ENCODE data around the gene MAGEA9.
"Not testable (repeated sequence)": the region's sequence is repeated elsewhere in the genome, so short reads cannot be mapped to it uniquely, and the experiment has no call there.

The MAGEA9 gene, protein sequence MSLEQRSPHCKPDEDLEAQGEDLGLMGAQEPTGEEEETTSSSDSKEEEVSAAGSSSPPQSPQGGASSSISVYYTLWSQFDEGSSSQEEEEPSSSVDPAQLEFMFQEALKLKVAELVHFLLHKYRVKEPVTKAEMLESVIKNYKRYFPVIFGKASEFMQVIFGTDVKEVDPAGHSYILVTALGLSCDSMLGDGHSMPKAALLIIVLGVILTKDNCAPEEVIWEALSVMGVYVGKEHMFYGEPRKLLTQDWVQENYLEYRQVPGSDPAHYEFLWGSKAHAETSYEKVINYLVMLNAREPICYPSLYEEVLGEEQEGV

DNA sequence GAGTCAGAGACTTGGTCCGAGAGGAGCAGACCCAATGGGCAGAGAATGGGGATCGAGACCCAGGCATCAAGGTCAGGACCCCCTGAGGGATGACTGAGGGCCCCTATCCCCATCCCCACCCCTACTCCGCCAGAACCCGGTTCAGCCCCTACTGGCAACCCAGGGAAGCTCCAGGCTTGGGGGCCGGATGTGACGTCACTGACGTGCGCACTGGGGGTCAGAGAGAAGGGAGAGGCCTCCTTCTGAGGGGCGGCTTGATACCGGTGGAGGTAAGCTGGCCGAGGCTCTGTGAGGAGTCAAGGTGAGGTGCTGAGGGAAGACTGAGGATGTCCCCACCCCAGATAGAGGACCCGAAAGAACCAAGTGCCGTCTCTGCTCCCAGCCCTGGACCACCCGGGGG is at the start of gene MAGEA9:
Gene MAGEA9, plus strand, starts transcription at position 204 of the 400 bp plus-strand sequence. CDS start 4,281 bp downstream, outside the sequence.
- H3K9me3 ChIP-seq (ENCODE audit: severe bottlenecking); H3K4me3 ChIP-seq (ENCODE audit: severe bottlenecking); H3K27me3 ChIP-seq (ENCODE audit: insufficient read depth, poor library complexity, severe bottlenecking); DNase-seq (ENCODE audit: low spot score); H3K36me3 ChIP-seq (ENCODE audit: low read depth); H3K27ac ChIP-seq (ENCODE audit: poor library complexity, severe bottlenecking); ATAC-seq (ENCODE audit: low read depth); H3K4me1 ChIP-seq (ENCODE audit: insufficient read depth, poor library complexity, severe bottlenecking): not testable (repeated sequence)

DNA sequence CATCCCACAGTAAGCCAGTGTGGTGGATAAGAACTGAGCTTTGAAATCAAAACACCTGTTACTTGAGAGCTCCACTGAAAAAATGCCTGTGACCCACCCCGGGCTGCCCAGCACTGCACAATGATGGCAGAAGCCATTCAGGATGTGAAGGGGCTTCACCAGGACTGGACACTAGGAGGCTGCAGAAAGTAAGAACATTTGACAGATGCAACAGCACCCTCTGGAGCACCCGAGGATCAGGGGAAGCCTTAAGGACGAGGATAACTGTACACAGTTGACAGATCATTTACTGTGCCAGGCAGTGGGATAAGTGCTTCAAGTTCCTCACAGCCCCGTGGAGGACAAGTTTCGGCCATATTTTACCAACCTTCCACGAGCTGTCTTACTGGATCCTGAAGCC is 39.5 kb upstream of the MAGEA9 start:
- not testable (repeated sequence) for H3K4me3 ChIP-seq (ENCODE audit: severe bottlenecking); H3K27ac ChIP-seq (ENCODE audit: poor library complexity, severe bottlenecking); H3K36me3 ChIP-seq (ENCODE audit: low read depth); H3K9me3 ChIP-seq (ENCODE audit: severe bottlenecking); H3K4me1 ChIP-seq (ENCODE audit: insufficient read depth, poor library complexity, severe bottlenecking); DNase-seq (ENCODE audit: low spot score); H3K27me3 ChIP-seq (ENCODE audit: insufficient read depth, poor library complexity, severe bottlenecking)
- peak; percentile 54; the same call in 1 of the 3 replicates for ATAC-seq (ENCODE audit: low read depth)

DNA sequence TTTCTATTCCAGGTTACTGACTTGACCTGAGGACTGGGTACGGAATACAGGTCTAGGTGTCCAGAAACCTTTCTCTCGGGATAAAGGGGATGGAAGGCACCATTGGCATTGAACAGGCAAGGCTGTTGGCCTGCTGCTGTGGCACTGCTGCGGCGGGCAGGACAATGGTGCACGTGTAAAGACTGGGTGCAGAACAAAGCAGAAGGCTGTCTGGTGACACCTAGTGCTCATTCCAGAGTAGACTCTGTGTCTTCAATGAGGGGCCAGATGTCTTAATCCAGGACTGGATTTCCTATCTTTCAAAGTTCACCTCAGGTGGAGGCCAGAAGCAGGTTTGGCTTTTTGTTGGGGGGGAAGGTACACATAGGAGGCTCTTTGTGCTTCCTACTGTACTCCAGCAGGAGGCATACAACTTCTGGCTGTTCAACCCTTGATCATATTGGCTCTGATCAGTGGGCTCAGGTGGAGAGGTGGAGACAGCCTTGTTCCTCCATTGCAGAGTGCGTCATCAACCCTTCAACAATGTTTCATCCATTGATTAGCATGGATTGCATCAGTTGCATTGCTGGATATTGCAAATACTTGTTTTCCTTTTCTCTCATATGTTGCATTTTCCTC is 35.2 kb upstream of the MAGEA9 start:
- H3K4me3 ChIP-seq (ENCODE audit: severe bottlenecking); H3K27ac ChIP-seq (ENCODE audit: poor library complexity, severe bottlenecking); ATAC-seq (ENCODE audit: low read depth); H3K9me3 ChIP-seq (ENCODE audit: severe bottlenecking); H3K27me3 ChIP-seq (ENCODE audit: insufficient read depth, poor library complexity, severe bottlenecking); H3K36me3 ChIP-seq (ENCODE audit: low read depth); DNase-seq (ENCODE audit: low spot score); H3K4me1 ChIP-seq (ENCODE audit: insufficient read depth, poor library complexity, severe bottlenecking): not testable (repeated sequence)

DNA sequence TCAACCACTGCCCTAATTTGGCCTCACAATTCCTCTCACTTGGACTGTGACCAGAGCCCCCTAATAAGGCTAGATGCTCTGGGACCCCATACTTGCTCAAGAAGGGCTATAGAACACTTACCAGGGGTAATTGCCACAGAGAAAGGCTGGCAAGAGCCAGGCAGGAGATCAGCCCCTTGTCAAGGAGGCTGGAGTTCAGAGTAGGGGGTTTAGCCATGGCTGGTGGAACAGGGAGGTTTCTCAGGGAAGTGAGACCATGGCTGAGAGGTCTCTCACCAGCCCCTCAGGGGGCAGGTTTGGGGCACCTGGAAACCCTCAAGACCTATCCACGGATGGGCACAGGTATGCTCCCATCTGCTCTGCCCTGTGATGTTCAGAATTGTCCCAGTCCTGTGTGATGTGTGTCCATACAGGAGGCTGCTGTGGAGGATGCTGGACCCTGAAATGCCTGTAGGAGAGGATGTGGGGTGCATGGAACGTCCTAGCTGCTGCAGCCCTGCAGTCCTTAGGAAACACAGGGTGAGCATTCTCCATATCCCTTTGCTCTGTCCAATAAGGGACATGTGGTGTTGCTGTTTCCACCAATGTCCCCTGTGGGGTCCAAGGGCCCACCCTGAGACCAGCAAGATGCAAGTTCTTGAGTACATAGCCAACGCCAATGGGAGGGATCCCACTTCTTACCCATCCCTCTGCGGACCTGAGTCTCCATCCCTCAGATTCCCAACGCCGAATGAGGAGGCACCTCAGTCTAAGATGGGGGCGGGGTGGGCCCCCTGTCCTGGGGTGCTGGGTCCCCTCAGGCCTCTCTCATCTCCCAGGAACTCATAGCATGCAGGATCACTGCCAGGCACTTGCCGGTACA is 24.3 kb upstream of the MAGEA9 start:
- Histone ChIP-seq H3K36me3 (ENCODE audit: low read depth) (no peaks in the 10 kb centered on the region), H3K4me1 (ENCODE audit: insufficient read depth, poor library complexity, severe bottlenecking) (no peaks in the 10 kb centered on the region), H3K27ac (ENCODE audit: poor library complexity, severe bottlenecking) (no peak overlapping the region), H3K27me3 (ENCODE audit: insufficient read depth, poor library complexity, severe bottlenecking) (no peaks in the 10 kb centered on the region), H3K4me3 (ENCODE audit: severe bottlenecking) (no peak overlapping the region), H3K9me3 (ENCODE audit: severe bottlenecking) (no peaks in the 10 kb centered on the region)
- no peak for ATAC-seq (ENCODE audit: low read depth)
- TF ChIP-seq, protein P1, sequence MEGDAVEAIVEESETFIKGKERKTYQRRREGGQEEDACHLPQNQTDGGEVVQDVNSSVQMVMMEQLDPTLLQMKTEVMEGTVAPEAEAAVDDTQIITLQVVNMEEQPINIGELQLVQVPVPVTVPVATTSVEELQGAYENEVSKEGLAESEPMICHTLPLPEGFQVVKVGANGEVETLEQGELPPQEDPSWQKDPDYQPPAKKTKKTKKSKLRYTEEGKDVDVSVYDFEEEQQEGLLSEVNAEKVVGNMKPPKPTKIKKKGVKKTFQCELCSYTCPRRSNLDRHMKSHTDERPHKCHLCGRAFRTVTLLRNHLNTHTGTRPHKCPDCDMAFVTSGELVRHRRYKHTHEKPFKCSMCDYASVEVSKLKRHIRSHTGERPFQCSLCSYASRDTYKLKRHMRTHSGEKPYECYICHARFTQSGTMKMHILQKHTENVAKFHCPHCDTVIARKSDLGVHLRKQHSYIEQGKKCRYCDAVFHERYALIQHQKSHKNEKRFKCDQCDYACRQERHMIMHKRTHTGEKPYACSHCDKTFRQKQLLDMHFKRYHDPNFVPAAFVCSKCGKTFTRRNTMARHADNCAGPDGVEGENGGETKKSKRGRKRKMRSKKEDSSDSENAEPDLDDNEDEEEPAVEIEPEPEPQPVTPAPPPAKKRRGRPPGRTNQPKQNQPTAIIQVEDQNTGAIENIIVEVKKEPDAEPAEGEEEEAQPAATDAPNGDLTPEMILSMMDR (IDR thresholded peaks at IDR 0.05; ENCODE audit: poor library complexity, severe bottlenecking), result no peak
- DNase-seq (ENCODE audit: low spot score), result no peak

DNA sequence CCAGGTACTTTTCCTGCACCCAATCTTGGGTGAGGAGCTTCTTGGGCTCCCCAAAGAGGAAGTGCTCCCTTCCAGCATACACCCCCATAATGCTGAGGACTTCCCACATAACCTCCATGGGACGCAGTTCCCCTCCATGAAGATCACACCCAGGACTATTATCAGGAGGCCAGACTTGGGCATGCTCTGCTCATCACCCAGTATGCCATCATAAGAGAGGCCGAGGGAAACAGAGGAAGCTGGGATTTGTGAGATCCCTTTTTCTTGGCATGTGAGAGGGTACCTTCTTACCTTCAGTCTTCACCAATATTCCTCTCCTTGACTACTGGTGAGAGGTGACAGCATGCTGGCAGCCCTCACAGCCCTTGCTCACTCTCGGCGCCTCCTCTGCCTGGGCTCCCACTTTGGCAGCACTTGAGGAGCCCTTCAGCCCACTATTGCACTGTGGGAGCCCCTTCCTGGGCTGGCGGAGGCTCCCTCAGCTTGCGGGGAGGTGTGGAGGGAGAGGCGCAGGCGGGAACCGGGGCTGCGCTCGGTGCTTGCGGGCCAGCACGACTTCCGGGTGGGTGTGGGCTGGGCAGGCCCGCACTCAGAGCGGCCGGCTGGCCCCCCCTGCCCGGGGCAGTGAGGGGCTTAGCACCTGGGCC is 23.5 kb upstream of the MAGEA9 start:
- ATAC-seq (ENCODE audit: low read depth) (no peak), DNase-seq (ENCODE audit: low spot score) (no peak)
- no peaks in the 10 kb centered on the region for H3K36me3 ChIP-seq (ENCODE audit: low read depth)
- H3K27me3 ChIP-seq (ENCODE audit: insufficient read depth, poor library complexity, severe bottlenecking), result no peaks in the 10 kb centered on the region
- H3K9me3 ChIP-seq (ENCODE audit: severe bottlenecking), result no peaks in the 10 kb centered on the region
- H3K4me1 ChIP-seq (ENCODE audit: insufficient read depth, poor library complexity, severe bottlenecking), result no peaks in the 10 kb centered on the region
- TF ChIP-seq, protein P1 (IDR thresholded peaks at IDR 0.05; ENCODE audit: poor library complexity, severe bottlenecking), result no peak
- H3K4me3 ChIP-seq (ENCODE audit: severe bottlenecking), result no peak overlapping the region
- no peak overlapping the region for H3K27ac ChIP-seq (ENCODE audit: poor library complexity, severe bottlenecking)

DNA sequence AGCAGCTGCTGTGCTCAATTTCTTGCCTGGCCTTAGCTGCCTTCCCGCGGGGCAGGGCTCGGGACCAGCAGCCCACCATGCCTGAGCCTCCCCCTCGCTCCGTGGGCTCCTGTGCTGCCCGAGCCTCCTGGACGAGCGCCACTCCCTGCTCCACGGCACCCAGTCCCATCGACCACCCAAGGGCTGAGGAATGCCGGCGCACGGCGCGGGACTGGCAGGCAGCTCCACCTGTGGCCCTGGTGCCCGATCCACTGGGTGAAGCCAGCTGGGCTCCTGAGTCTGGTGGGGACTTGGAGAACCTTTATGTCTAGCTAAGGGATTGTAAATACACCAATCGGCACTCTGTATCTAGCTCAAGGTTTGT is 23.0 kb upstream of the MAGEA9 start:
- H3K9me3 ChIP-seq (ENCODE audit: severe bottlenecking); DNase-seq (ENCODE audit: low spot score); ATAC-seq (ENCODE audit: low read depth): not testable (repeated sequence)

More for the DNA sequence above, 23.0 kb upstream of the MAGEA9 start:
- not testable (repeated sequence) for H3K4me1 ChIP-seq (ENCODE audit: insufficient read depth, poor library complexity, severe bottlenecking); H3K36me3 ChIP-seq (ENCODE audit: low read depth); H3K4me3 ChIP-seq (ENCODE audit: severe bottlenecking); H3K27ac ChIP-seq (ENCODE audit: poor library complexity, severe bottlenecking); H3K27me3 ChIP-seq (ENCODE audit: insufficient read depth, poor library complexity, severe bottlenecking)

Data from RWPE2 (cell line).